HepG2 (cell line): ENCODE measurements around the gene FANCG. TPM values are rescaled to one million over a fixed set of nuclear protein-coding genes. Genes with fewer than 3 reads are reported as not detected.

Experiments used
- GATAD2A ChIP-seq: IDR thresholded peaks from 2 replicates; pipeline ENCODE4 v1.6.1; 2016
- HNF1A ChIP-seq, 2 experiments: sonication (generic) in 1 of 2; formaldehyde crosslinking in 1 of 2; IDR thresholded peaks; 2 replicates each; pipeline versions ENCODE4 v1.4.0 to v1.6.1; 2016 to 2020; ENCODE audit warnings: borderline replicate concordance in 1 of 2, low read depth in 1 of 2, mild to moderate bottlenecking in 1 of 2, missing genetic modification reagents in 1 of 2
- MTF2 ChIP-seq: sonication (generic); formaldehyde crosslinking; IDR thresholded peaks from 2 replicates; pipeline ENCODE4 v1.5.0; 2020; ENCODE audit warnings: missing genetic modification reagents, borderline replicate concordance
- MYNN ChIP-seq: sonication (generic); formaldehyde crosslinking; IDR thresholded peaks from 2 replicates; pipeline ENCODE4 v1.4.0; 2020; ENCODE audit warnings: mild to moderate bottlenecking, low read depth, missing genetic modification reagents
- PAWR ChIP-seq: sonication (generic); formaldehyde crosslinking; IDR thresholded peaks from 2 replicates; pipeline ENCODE4 v1.4.0; 2020; ENCODE audit warnings: missing genetic modification reagents, mild to moderate bottlenecking, borderline replicate concordance
- PHF20 ChIP-seq: sonication (generic); formaldehyde crosslinking; IDR thresholded peaks from 2 replicates; pipeline ENCODE4 v1.5.0; 2020; ENCODE audit warnings: mild to moderate bottlenecking, missing genetic modification reagents
- RFX5 ChIP-seq: IDR thresholded peaks from 2 replicates; pipeline ENCODE4 v1.6.1; 2011; ENCODE audit warnings: low read depth, low read length, improper control_type of control experiment
- TCF12 ChIP-seq, 2 experiments: fragments of 450-650 bp in 1 of 2; sonication (generic) in 1 of 2; formaldehyde crosslinking in 1 of 2; IDR thresholded peaks; 2 replicates each; pipeline versions ENCODE4 v1.6.1 to v1.8.0; 2017 to 2022; ENCODE audit warnings: antibody characterized with exemption in 1 of 2, mild to moderate bottlenecking in 1 of 2, missing genetic modification reagents in 1 of 2, moderate library complexity in 1 of 2
- THYN1 ChIP-seq: sonication (generic); formaldehyde crosslinking; IDR thresholded peaks from 2 replicates; pipeline ENCODE4 v1.8.1; 2023; ENCODE audit warnings: low read depth, mild to moderate bottlenecking, moderate library complexity, missing genetic modification reagents, borderline replicate concordance
- ZIK1 ChIP-seq: sonication (generic); formaldehyde crosslinking; IDR thresholded peaks from 2 replicates; pipeline ENCODE4 v1.5.0; 2020; ENCODE audit warnings: mild to moderate bottlenecking, low read depth, missing genetic modification reagents, borderline replicate concordance
- ZNF503 ChIP-seq: sonication (generic); formaldehyde crosslinking; IDR thresholded peaks from 2 replicates; pipeline ENCODE4 v1.4.0; 2020; ENCODE audit warnings: missing genetic modification reagents
- ZNF552 ChIP-seq: sonication (generic); formaldehyde crosslinking; IDR thresholded peaks from 2 replicates; pipeline ENCODE4 v1.9.0; 2022; ENCODE audit warnings: missing genetic modification reagents, mild to moderate bottlenecking, borderline replicate concordance
- ZNF704 ChIP-seq: sonication (generic); formaldehyde crosslinking; IDR thresholded peaks from 2 replicates; pipeline ENCODE4 v1.8.1; 2023; ENCODE audit warnings: mild to moderate bottlenecking, inconsistent platforms, moderate library complexity, missing genetic modification reagents, borderline replicate concordance
- polyA plus RNA-seq, 8 experiments: library from polyadenylated mRNA; depleted of rRNA in 3 of 8; stranded (reverse) in 7 of 8; unstranded in 1 of 8; fragments of >200 nt; fragmentation: Illumina TruSeq in 4 of 8; extraction: Trizol in 4 of 8; gene quantifications; 2 replicates each; pipeline versions ENCODE4 v1.2.1 to v1.2.3, GENCODE V29; 2011 to 2016; ENCODE audit warnings: low read depth in 4 of 8, missing spikeins in 1 of 8, mixed read lengths in 1 of 8; ENCODE audit not compliant: insufficient read depth in 1 of 8
- total RNA-seq, 5 experiments: library from RNA; depleted of rRNA; stranded (reverse); fragments of >200 nt; fragmentation: Illumina TruSeq; extraction: Trizol; gene quantifications; 2 replicates each; pipeline ENCODE4 v1.2.3, GENCODE V29; 2016; ENCODE audit warnings: low read depth in 1 of 5
- TF ChIP-seq, protein P1 (sequence below): sonication (generic); formaldehyde crosslinking; conservative IDR thresholded peaks from 2 replicates; pipeline ENCODE4 v1.8.0; 2022; ENCODE audit warnings: low read depth, missing genetic modification reagents
- TF ChIP-seq, protein P2 (sequence below): sonication (generic); formaldehyde crosslinking; IDR thresholded peaks from 2 replicates; pipeline ENCODE4 v1.5.0; 2020; ENCODE audit warnings: missing genetic modification reagents, mild to moderate bottlenecking, borderline replicate concordance
- TF ChIP-seq, protein P3 (sequence below): IDR thresholded peaks from 2 replicates; pipeline ENCODE4 v1.6.1; 2016; ENCODE audit warnings: mild to moderate bottlenecking, missing biosample characterization, missing genetic modification reagents

The FANCG gene
- total and polyA plus RNA-seq, 2 of the 13 experiments (the other 11 are each of a cell fraction or from before 2014, with no cell fraction given), result 14.4 to 45.1 TPM

DNA sequence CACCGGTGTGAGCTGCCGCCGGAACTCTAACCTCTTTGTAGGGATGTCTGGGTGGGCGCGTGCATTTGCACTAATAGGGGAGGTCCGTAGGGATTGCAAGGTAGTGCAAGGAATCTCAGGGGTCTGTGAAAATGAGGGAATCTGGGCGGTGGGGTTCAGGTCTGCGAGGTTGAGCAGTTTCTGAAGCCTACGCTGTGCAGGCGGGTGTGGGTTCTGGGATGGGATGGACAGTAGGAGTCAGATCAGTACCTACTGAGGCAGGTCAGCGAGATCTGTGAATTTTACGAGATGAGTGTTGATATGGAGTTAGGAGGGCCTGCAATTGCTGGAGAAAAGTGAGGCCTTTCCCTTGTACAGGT lies 36.8 kb upstream of the FANCG start (continued):
- TF ChIP-seq TCF12 (IDR thresholded peaks at IDR 0.05) (no peak), TCF12 (CRISPR knock-in tag; IDR thresholded peaks at IDR 0.05) (no peak), ZNF704 (CRISPR knock-in tag) (no peak), ZIK1 (CRISPR knock-in tag) (no peak), THYN1 (CRISPR knock-in tag) (no peak), MTF2 (CRISPR knock-in tag) (no peak), ZNF552 (CRISPR knock-in tag) (no peak), RFX5 (no peak), MYNN (CRISPR knock-in tag) (no peak), GATAD2A (CRISPR knock-in tag) (no peak), HNF1A (IDR thresholded peaks at IDR 0.05; ENCODE audit: low read depth) (no peak), HNF1A (CRISPR knock-in tag; IDR thresholded peaks at IDR 0.05; ENCODE audit: borderline replicate concordance) (no peak), PHF20 (CRISPR knock-in tag) (no peak), ZNF503 (CRISPR knock-in tag) (no peak), PAWR (CRISPR knock-in tag) (peak; percentile 71; the same call in 1 of the 2 replicates)
- TF ChIP-seq, protein P1, sequence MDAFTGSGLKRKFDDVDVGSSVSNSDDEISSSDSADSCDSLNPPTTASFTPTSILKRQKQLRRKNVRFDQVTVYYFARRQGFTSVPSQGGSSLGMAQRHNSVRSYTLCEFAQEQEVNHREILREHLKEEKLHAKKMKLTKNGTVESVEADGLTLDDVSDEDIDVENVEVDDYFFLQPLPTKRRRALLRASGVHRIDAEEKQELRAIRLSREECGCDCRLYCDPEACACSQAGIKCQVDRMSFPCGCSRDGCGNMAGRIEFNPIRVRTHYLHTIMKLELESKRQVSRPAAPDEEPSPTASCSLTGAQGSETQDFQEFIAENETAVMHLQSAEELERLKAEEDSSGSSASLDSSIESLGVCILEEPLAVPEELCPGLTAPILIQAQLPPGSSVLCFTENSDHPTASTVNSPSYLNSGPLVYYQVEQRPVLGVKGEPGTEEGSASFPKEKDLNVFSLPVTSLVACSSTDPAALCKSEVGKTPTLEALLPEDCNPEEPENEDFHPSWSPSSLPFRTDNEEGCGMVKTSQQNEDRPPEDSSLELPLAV, result no peak
- TF ChIP-seq, protein P2, sequence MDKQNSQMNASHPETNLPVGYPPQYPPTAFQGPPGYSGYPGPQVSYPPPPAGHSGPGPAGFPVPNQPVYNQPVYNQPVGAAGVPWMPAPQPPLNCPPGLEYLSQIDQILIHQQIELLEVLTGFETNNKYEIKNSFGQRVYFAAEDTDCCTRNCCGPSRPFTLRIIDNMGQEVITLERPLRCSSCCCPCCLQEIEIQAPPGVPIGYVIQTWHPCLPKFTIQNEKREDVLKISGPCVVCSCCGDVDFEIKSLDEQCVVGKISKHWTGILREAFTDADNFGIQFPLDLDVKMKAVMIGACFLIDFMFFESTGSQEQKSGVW (CRISPR knock-in tag), result no peak
- TF ChIP-seq, protein P3, sequence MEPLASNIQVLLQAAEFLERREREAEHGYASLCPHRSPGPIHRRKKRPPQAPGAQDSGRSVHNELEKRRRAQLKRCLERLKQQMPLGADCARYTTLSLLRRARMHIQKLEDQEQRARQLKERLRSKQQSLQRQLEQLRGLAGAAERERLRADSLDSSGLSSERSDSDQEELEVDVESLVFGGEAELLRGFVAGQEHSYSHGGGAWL (CRISPR knock-in tag), result no peak
